Parathyroid adenoma (tissue), 2 donors: Measurements from ENCODE around the gene PWWP2B.

Experiments
- H2AFZ ChIP-seq: fragments of 300-600 bp; sonication (generic); one replicate; pipeline ENCODE4 v1.7.0; 2017; ENCODE audit warnings: antibody characterized with exemption, mild to moderate bottlenecking
- H3K27ac ChIP-seq: fragments of 300-600 bp; sonication (generic); one replicate; pipeline ENCODE4 v1.7.0; 2017
- H3K27me3 ChIP-seq: fragments of 300-600 bp; sonication (generic); one replicate; pipeline ENCODE4 v1.7.0; 2017; ENCODE audit warnings: low read length; ENCODE audit not compliant: control insufficient read depth, insufficient read depth
- H3K36me3 ChIP-seq: fragments of 300-600 bp; sonication (generic); one replicate; pipeline ENCODE4 v1.7.0; 2017; ENCODE audit warnings: low read length; ENCODE audit not compliant: control insufficient read depth, insufficient read depth
- H3K4me1 ChIP-seq: fragments of 300-600 bp; sonication (generic); one replicate; pipeline ENCODE4 v1.7.0; 2017; ENCODE audit warnings: control low read depth
- H3K4me2 ChIP-seq: fragments of 300-600 bp; sonication (generic); one replicate; pipeline ENCODE4 v1.7.0; 2017; ENCODE audit warnings: low read length
- H3K4me3 ChIP-seq: fragments of 300-600 bp; sonication (generic); one replicate; pipeline ENCODE4 v1.7.0; 2017; ENCODE audit warnings: low read depth, low read length
- H3K79me2 ChIP-seq: fragments of 300-600 bp; sonication (generic); one replicate; pipeline ENCODE4 v1.7.0; 2017; ENCODE audit warnings: control low read depth
- H3K9ac ChIP-seq: fragments of 300-600 bp; sonication (generic); one replicate; pipeline ENCODE4 v1.7.0; 2017; ENCODE audit warnings: mild to moderate bottlenecking
- H3K9me3 ChIP-seq: fragments of 300-600 bp; sonication (generic); one replicate; pipeline ENCODE4 v1.7.0; 2017; ENCODE audit warnings: low read length; ENCODE audit not compliant: control insufficient read depth
- CTCF ChIP-seq: fragments of 300-600 bp; sonication (generic); IDR thresholded peaks from one replicate; pipeline ENCODE4 v1.7.0; 2017; ENCODE audit warnings: antibody characterized with exemption, mild to moderate bottlenecking
- donor health status: primary hyperparathyroidism.

PWWP2B gene

GRCh38 chr10:132465889-132466519, 69.0 kb downstream of the PWWP2B start:
- Histone ChIP-seq H2AFZ (no peak overlapping the region), H3K4me1 (no peaks in the 10 kb centered on the region), H3K36me3 (no peaks in the 10 kb centered on the region), H3K4me3 (no peak overlapping the region), H3K4me2 (no peak overlapping the region), H3K79me2 (no peaks in the 10 kb centered on the region), H3K9me3 (no peaks in the 10 kb centered on the region), H3K27ac (no peak overlapping the region), H3K27me3 (no peaks in the 10 kb centered on the region), H3K9ac (no peak overlapping the region)
- TF ChIP-seq CTCF = no peak

GRCh38 chr10:132466520-132467463, 69.8 kb downstream of the PWWP2B start:
- H3K9ac ChIP-seq = no peak overlapping the region

More at GRCh38 chr10:132466520-132467463, 69.8 kb downstream of the PWWP2B start:
- H2AFZ ChIP-seq = no peak overlapping the region
- H3K4me1 ChIP-seq = no peaks in the 10 kb centered on the region
- H3K79me2 ChIP-seq = no peaks in the 10 kb centered on the region
- TF ChIP-seq CTCF = no peak
- no peaks in the 10 kb centered on the region for H3K27me3 ChIP-seq
- no peaks in the 10 kb centered on the region for H3K9me3 ChIP-seq
- no peaks in the 10 kb centered on the region for H3K36me3 ChIP-seq
- H3K4me2 ChIP-seq = no peak overlapping the region
- no peak overlapping the region for H3K4me3 ChIP-seq
- no peak overlapping the region for H3K27ac ChIP-seq
